Lower leg skin (tissue), 4 donors: Measurements from ENCODE around the gene AKR1C2. TPM values are rescaled to one million over a fixed set of nuclear protein-coding genes. Genes with fewer than 3 reads are reported as not detected.

Source experiments
- DNase-seq, 2 donors: peaks; one replicate each; pipeline ENCODE4 v3.0.0-alpha.2; 2019; ENCODE audit warnings: low spot score in 2 of 2
- H3K4me3 ChIP-seq: fragments of 200-600 bp; sonication (generic); 2 replicates; pipeline ENCODE4 v1.5.1; 2017; ENCODE audit warnings: mild to moderate bottlenecking, low read depth; ENCODE audit not compliant: poor library complexity, severe bottlenecking
- POLR2A ChIP-seq, 2 donors: fragments of 450-650 bp; IDR thresholded peaks; one replicate each; pipeline ENCODE4 v1.6.1; 2016 to 2017; ENCODE audit warnings: antibody characterized with exemption in 2 of 2, mild to moderate bottlenecking in 1 of 2, moderate library complexity in 1 of 2
- WGBS, 2 donors: methylation state at CpG; one replicate each; pipeline ENCODE4 v1.1.5; 2018; 5-methylcytosine and 5-hydroxymethylcytosine counted together
- intact Hi-C: fragments of 100-400 bp; cut with DNase I; formaldehyde crosslinking; loops from one replicate; pipeline ENCODE4 v1.15.0; 2023; ENCODE audit warnings: low total_unique reads
- total RNA-seq, 4 donors: library from RNA; depleted of rRNA; stranded (reverse); fragments of >200 nt; gene quantifications; one replicate each; pipeline ENCODE4 v1.1.0, GENCODE V29; 2016
- TF ChIP-seq, protein P1 (sequence below), 3 donors: fragments of 450-650 bp; IDR thresholded peaks; one replicate each; pipeline ENCODE4 v1.5.1; 2016; ENCODE audit warnings: antibody characterized with exemption in 3 of 3, mild to moderate bottlenecking in 3 of 3, moderate library complexity in 2 of 3

Gene AKR1C2
- total RNA-seq, 4 donors from 2014 or later: 9.3 to 27.5 (median 20.1) TPM

DNA sequence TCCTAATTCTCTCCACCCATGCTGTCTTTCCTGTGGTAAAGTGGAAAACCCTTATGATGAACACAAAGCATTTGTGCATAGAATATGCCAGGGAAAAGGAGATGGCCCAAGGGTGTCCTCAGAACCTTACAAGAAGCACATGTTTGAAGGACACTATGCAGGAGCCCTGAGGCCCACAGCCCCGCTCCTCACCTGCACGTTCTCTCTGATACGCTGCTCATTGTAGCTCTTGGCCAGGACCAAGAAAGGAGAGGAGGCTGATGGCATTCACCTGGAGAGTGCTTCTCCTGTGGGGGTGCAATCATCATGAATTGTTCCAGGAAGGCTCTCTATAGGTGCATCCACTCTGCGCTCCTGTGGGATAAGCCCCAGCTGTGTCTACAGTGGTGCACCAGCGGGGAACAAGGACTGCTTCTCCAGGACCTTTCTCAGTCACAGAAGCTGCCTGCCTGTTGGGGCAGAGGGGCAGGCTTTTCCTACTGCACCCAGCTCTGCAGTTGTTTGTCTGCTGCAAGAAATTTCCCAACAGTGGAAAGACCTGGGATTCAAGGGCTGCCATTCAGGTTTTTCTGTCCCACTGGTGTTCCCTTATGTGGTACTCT, 19.9 kb downstream of the AKR1C2 start:
- intact Hi-C loops: no loop called here
- H3K4me3 ChIP-seq: no peak overlapping the region
- 93 to 98% methylated on average over 5 of the region's 5 CpGs for WGBS, 2 donors
- DNase-seq: no peak
- TF ChIP-seq, protein P1, sequence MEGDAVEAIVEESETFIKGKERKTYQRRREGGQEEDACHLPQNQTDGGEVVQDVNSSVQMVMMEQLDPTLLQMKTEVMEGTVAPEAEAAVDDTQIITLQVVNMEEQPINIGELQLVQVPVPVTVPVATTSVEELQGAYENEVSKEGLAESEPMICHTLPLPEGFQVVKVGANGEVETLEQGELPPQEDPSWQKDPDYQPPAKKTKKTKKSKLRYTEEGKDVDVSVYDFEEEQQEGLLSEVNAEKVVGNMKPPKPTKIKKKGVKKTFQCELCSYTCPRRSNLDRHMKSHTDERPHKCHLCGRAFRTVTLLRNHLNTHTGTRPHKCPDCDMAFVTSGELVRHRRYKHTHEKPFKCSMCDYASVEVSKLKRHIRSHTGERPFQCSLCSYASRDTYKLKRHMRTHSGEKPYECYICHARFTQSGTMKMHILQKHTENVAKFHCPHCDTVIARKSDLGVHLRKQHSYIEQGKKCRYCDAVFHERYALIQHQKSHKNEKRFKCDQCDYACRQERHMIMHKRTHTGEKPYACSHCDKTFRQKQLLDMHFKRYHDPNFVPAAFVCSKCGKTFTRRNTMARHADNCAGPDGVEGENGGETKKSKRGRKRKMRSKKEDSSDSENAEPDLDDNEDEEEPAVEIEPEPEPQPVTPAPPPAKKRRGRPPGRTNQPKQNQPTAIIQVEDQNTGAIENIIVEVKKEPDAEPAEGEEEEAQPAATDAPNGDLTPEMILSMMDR (IDR thresholded peaks at IDR 0.05): no peak
- TF ChIP-seq POLR2A (IDR thresholded peaks at IDR 0.05): no peak

DNA sequence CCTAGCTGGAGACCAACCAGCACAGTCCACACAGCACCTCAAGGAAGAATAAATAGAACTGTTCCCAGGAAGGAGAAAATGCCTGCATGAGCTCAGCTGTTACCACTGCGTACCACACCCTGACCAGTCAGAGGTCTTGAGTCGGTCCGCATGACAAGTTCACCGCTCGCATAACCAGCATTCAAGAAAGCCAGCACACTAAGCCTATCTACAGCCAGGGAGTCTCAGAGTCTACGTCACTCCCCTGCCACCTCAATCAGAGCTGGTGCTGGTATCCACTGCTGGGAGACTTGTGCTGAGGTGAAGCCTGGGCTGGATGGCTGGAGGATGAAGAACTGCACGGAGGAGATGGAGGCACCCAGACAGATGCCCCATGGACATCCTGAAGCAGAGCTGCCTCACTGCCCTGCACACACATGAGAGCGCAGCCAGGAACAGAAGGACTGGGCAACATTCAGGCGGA, 20.9 kb downstream of the AKR1C2 start:
- intact Hi-C loops: no loop called here
- no peak for TF ChIP-seq POLR2A (IDR thresholded peaks at IDR 0.05)
- TF ChIP-seq, protein P1 (IDR thresholded peaks at IDR 0.05): no peak
- H3K4me3 ChIP-seq: no peak overlapping the region
- 85 to 87% methylated on average over 9 of the region's 9 CpGs for WGBS, 2 donors
- no peak for DNase-seq

DNA sequence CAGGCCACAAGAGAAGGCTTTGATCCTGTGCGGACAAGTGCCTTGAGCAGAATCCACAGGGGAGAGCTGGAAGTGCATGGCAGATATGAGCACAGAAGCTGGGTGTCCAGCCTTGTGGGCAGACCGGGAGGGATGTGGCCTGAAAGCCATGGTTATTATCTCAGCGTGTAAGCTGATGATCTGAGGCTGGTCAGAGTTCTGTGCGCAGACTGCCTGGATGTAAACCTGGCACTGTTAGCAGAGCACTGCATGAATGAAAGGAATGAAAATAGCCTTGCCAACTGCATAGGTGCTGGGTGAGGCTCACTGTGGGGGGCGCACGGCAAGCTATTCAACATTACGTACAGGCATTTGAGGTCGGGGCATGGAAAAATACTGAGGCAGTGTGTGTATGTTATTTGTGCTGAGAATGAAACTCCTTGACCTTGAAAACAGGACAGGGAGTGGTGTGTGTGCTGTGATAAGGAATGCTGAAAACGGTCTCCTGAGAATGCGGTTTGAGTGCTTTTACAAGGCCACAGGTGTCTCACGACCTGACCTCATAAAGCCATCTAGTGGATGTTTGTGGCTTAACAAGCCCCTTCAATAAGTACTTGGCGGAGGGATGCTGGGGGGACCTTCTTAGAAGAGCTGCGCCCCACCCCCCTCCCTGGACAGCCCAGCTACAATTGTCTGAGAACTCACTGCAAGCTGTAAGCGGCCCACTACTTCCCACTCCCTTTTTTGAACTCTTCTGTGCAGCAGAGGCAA, 21.8 kb downstream of the AKR1C2 start:
- H3K4me3 ChIP-seq: no peak overlapping the region
- intact Hi-C loops: no loop called here
- DNase-seq: no peak

DNA sequence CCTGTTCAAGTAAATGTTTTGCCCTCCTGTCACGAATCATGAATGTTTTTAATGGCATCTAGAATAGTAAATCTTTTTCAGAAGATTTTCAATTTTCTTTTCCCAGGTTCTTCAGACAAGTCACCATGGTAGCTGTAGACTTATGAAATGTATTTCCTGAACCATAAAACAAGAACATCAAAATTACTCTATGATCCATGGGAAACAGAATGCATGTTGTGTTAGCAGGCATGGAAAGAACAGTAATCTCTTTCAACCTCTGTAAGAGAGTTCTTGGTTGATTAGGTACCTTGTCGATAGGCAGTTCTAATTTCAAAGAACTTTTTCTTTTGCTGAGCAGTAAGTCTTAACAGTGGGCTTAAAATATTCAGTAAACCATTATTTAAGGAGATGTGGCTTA, 22.9 kb downstream of the AKR1C2 start:
- no peak for DNase-seq
- intact Hi-C loops: no loop called here

More for the DNA sequence above, 21.8 kb downstream of the AKR1C2 start:
- 65 to 70% methylated on average over 14 of the region's 14 CpGs for WGBS, 2 donors
- TF ChIP-seq, protein P1 (IDR thresholded peaks at IDR 0.05): no peak
- TF ChIP-seq POLR2A (IDR thresholded peaks at IDR 0.05): no peak

DNA sequence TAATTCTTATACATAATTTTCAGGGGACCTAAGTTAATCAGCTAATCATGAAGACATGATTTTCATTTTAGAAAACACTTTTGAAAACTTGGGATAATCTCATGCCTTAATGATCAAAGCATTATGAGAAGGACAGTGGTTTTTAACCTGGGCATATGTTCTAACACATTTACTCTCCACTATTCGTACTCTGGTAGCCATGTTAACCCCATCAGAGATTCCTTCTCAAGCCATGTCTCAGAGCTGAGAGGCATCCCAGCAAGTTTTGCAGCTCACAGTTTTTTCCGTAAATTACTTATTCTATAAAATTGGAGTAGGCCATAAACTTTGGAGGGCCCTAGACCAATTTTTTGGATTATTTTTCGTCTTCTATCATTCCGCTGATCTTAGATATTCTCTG, 24.8 kb downstream of the AKR1C2 start:
- intact Hi-C loops: no loop called here
- TF ChIP-seq, protein P1 (IDR thresholded peaks at IDR 0.05): no peak
- no peak for TF ChIP-seq POLR2A (IDR thresholded peaks at IDR 0.05)
- no peak overlapping the region for H3K4me3 ChIP-seq
- DNase-seq: no peak
- 96 to 98% methylated on average over 4 of the region's 4 CpGs for WGBS, 2 donors

More for the DNA sequence above, 22.9 kb downstream of the AKR1C2 start:
- TF ChIP-seq POLR2A (IDR thresholded peaks at IDR 0.05): no peak
- TF ChIP-seq, protein P1 (IDR thresholded peaks at IDR 0.05): no peak
- WGBS, 2 donors: 89 to 97% methylated on average over 2 of the region's 2 CpGs
- H3K4me3 ChIP-seq: no peak overlapping the region
